ENCODE results near the gene WDR93. TPM values are rescaled to one million over a fixed set of nuclear protein-coding genes. Genes with fewer than 3 reads are reported as not detected.

Gene WDR93
- total RNA-seq, 1 experiment from 2014 or later = not detected

- Histone ChIP-seq H3K9ac (ENCODE audit: low read length) (no peak overlapping the region), H3K36me3 (ENCODE audit: insufficient read depth, low read length) (no peaks in the 10 kb centered on the region), H4K20me1 (ENCODE audit: insufficient read depth, low read depth, low read length) (no peaks in the 10 kb centered on the region), H2AFZ (ENCODE audit: low read length) (no peak overlapping the region), H3K27ac (ENCODE audit: low read length) (no peak overlapping the region), H3K4me3 (ENCODE audit: low read length) (no peak overlapping the region), H3K9me3 (ENCODE audit: low read length) (no peaks in the 10 kb centered on the region), H3K4me2 (ENCODE audit: low read depth, low read length, poor library complexity, severe bottlenecking) (no peak overlapping the region), H3K4me1 (ENCODE audit: low read length) (peaks cover 3% of the 10 kb centered on the region), H3K9me2 (replicated peaks; ENCODE audit: insufficient read depth, low read length) (no peaks in the 10 kb centered on the region), H3K27me3 (ENCODE audit: low read length) (no peaks in the 10 kb centered on the region), H3K79me2 (ENCODE audit: low read length) (no peaks in the 10 kb centered on the region)
- no peak for DNase-seq
Observed at GRCh38 chr15:89743011-89743410, 52.4 kb downstream of the WDR93 start.

DNA sequence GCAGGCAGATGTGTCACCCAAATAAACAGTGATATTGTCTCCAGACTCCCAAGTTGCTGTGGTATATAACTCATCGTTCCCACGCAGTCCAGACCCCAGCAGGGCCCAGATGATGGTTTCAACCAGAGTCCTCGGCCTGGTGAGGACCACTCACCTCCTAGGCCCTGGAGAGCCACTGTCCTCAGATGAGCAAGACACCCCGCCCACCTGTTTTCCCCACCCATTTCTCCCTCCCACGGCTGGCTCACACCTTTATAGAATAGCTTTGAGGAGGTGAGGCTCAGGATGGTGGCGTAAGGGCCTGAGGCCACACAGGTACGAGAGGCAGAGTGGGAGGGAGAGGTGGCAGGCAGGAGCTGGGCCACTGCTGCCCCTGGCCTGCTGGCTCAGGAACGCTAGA, 53.0 kb downstream of the WDR93 start:
- no peak overlapping the region for H3K27ac ChIP-seq (ENCODE audit: low read length)
- no peaks in the 10 kb centered on the region for H3K9me2 ChIP-seq (replicated peaks; ENCODE audit: insufficient read depth, low read length)
- DNase-seq = no peak
- H3K9me3 ChIP-seq (ENCODE audit: low read length) = no peaks in the 10 kb centered on the region
- H3K4me2 ChIP-seq (ENCODE audit: low read depth, low read length, poor library complexity, severe bottlenecking) = no peak overlapping the region
- no peaks in the 10 kb centered on the region for H4K20me1 ChIP-seq (ENCODE audit: insufficient read depth, low read depth, low read length)
- no peak overlapping the region for H3K4me3 ChIP-seq (ENCODE audit: low read length)
- no peak overlapping the region for H2AFZ ChIP-seq (ENCODE audit: low read length)
- H3K4me1 ChIP-seq (ENCODE audit: low read length) = peaks cover 3% of the 10 kb centered on the region
- H3K27me3 ChIP-seq (ENCODE audit: low read length) = no peaks in the 10 kb centered on the region
- H3K36me3 ChIP-seq (ENCODE audit: insufficient read depth, low read length) = no peaks in the 10 kb centered on the region
- no peaks in the 10 kb centered on the region for H3K79me2 ChIP-seq (ENCODE audit: low read length)
- H3K9ac ChIP-seq (ENCODE audit: low read length) = no peak overlapping the region

- Histone ChIP-seq H2AFZ (ENCODE audit: low read length) (no peak overlapping the region), H3K27me3 (ENCODE audit: low read length) (no peaks in the 10 kb centered on the region), H3K9ac (ENCODE audit: low read length) (no peak overlapping the region), H3K4me2 (ENCODE audit: low read depth, low read length, poor library complexity, severe bottlenecking) (no peak overlapping the region), H3K79me2 (ENCODE audit: low read length) (no peaks in the 10 kb centered on the region), H3K4me1 (ENCODE audit: low read length) (peaks cover 5% of the 10 kb centered on the region), H3K36me3 (ENCODE audit: insufficient read depth, low read length) (no peaks in the 10 kb centered on the region), H3K4me3 (ENCODE audit: low read length) (no peak overlapping the region), H3K9me2 (replicated peaks; ENCODE audit: insufficient read depth, low read length) (no peaks in the 10 kb centered on the region), H3K27ac (ENCODE audit: low read length) (no peak overlapping the region), H3K9me3 (ENCODE audit: low read length) (no peaks in the 10 kb centered on the region), H4K20me1 (ENCODE audit: insufficient read depth, low read depth, low read length) (no peaks in the 10 kb centered on the region)
- no peak for DNase-seq
Observed at GRCh38 chr15:89745131-89745530, 54.5 kb downstream of the WDR93 start.

- Histone ChIP-seq H4K20me1 (ENCODE audit: insufficient read depth, low read depth, low read length) (no peaks in the 10 kb centered on the region), H3K36me3 (ENCODE audit: insufficient read depth, low read length) (no peaks in the 10 kb centered on the region), H3K27me3 (ENCODE audit: low read length) (no peaks in the 10 kb centered on the region), H3K4me3 (ENCODE audit: low read length) (no peak overlapping the region), H3K9ac (ENCODE audit: low read length) (no peak overlapping the region), H3K79me2 (ENCODE audit: low read length) (no peaks in the 10 kb centered on the region), H3K4me1 (ENCODE audit: low read length) (peaks cover 10% of the 10 kb centered on the region), H3K9me2 (replicated peaks; ENCODE audit: insufficient read depth, low read length) (no peaks in the 10 kb centered on the region), H3K9me3 (ENCODE audit: low read length) (no peaks in the 10 kb centered on the region), H3K4me2 (ENCODE audit: low read depth, low read length, poor library complexity, severe bottlenecking) (no peak overlapping the region), H3K27ac (ENCODE audit: low read length) (no peak overlapping the region), H2AFZ (ENCODE audit: low read length) (no peak overlapping the region)
- no peak for DNase-seq
Observed at GRCh38 chr15:89745768-89746167, 55.2 kb downstream of the WDR93 start.

DNA sequence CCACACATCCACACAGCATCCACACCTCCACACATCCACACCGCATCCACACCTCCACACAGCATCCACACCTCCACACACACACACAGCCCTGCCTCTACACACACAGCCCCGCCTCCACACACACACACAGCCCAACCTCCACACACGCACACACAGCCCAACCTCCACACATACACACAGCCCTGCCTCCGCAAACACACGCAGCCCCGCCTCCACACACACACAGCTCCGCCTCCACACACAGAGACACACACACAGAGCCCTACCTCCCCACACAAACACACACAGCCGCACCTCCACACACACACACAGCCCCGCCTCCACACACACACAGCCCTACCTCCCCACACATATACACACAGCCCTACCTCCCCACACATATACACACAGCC, 55.8 kb downstream of the WDR93 start:
- Histone ChIP-seq H3K27ac (ENCODE audit: low read length) (no peak overlapping the region), H3K79me2 (ENCODE audit: low read length) (no peaks in the 10 kb centered on the region), H3K9ac (ENCODE audit: low read length) (no peak overlapping the region), H3K9me3 (ENCODE audit: low read length) (no peaks in the 10 kb centered on the region), H3K9me2 (replicated peaks; ENCODE audit: insufficient read depth, low read length) (no peaks in the 10 kb centered on the region), H3K4me3 (ENCODE audit: low read length) (no peak overlapping the region), H3K4me1 (ENCODE audit: low read length) (peaks cover 16% of the 10 kb centered on the region), H3K36me3 (ENCODE audit: insufficient read depth, low read length) (no peaks in the 10 kb centered on the region), H3K27me3 (ENCODE audit: low read length) (no peaks in the 10 kb centered on the region), H2AFZ (ENCODE audit: low read length) (no peak overlapping the region), H3K4me2 (ENCODE audit: low read depth, low read length, poor library complexity, severe bottlenecking) (no peak overlapping the region), H4K20me1 (ENCODE audit: insufficient read depth, low read depth, low read length) (no peaks in the 10 kb centered on the region)
- no peak for DNase-seq

DNA sequence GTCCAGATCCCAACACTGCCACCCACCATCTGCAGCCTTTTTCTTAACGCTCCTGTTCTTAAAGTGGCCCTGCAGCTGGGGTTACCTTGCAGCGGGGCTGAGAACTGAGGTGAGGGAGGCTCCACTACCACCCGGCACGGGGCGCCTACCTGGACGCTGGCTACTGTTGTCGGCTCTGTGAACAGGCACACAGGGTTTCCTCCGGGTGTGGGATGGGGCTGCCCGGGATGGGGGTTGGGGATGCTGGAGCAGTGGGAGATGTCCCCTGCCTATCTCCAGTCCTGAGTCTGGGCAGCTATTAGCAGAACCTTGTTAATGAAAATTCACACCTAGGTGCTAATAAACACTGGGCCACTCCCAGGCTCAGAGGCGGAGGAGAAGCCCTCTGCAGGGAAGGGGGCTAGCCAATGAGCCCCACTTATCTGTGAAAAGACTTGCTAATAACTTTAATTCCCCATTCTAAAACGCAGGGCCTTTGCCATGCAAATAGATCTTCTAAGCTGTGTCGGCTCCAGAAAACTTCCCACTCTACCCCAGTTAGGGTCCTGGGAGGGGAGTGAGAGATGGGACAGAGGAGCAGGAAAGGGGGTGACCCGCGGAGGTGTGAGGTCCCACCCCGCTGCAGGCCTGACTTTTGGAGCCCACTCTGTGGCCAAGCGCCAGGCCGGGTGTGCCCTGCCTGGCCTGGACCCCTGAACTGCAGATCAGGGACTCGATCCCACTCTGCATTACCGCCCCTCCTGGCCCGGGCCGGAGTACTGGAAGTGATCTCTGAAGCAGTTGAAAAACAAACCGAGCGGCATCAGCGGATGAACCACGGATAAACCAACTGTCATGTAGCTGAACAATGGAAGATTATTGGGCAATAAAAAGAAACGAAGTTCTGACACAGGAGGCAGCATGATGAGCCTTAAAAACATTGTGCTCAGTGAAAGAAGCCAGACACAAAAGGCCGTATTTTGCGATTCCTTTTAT, 57.4 kb downstream of the WDR93 start:
- no peak overlapping the region for H3K27ac ChIP-seq (ENCODE audit: low read length)
- H3K4me2 ChIP-seq (ENCODE audit: low read depth, low read length, poor library complexity, severe bottlenecking) = no peak overlapping the region
- no peaks in the 10 kb centered on the region for H3K27me3 ChIP-seq (ENCODE audit: low read length)
- H3K4me3 ChIP-seq (ENCODE audit: low read length) = no peak overlapping the region
- peaks cover 18% of the 10 kb centered on the region for H3K4me1 ChIP-seq (ENCODE audit: low read length)
- no peak for DNase-seq
- H4K20me1 ChIP-seq (ENCODE audit: insufficient read depth, low read depth, low read length) = no peaks in the 10 kb centered on the region
- H3K9me3 ChIP-seq (ENCODE audit: low read length) = no peaks in the 10 kb centered on the region
- H3K9ac ChIP-seq (ENCODE audit: low read length) = no peak overlapping the region
- no peaks in the 10 kb centered on the region for H3K9me2 ChIP-seq (replicated peaks; ENCODE audit: insufficient read depth, low read length)
- H2AFZ ChIP-seq (ENCODE audit: low read length) = no peak overlapping the region
- H3K79me2 ChIP-seq (ENCODE audit: low read length) = no peaks in the 10 kb centered on the region
- no peaks in the 10 kb centered on the region for H3K36me3 ChIP-seq (ENCODE audit: insufficient read depth, low read length)

GRCh38 chr15:89749054-89749453, 58.4 kb downstream of the WDR93 start:
- Histone ChIP-seq H3K27me3 (ENCODE audit: low read length) (no peaks in the 10 kb centered on the region), H3K4me1 (ENCODE audit: low read length) (peaks cover 18% of the 10 kb centered on the region), H3K9me2 (replicated peaks; ENCODE audit: insufficient read depth, low read length) (no peaks in the 10 kb centered on the region), H3K36me3 (ENCODE audit: insufficient read depth, low read length) (no peaks in the 10 kb centered on the region), H3K4me3 (ENCODE audit: low read length) (no peak overlapping the region), H3K79me2 (ENCODE audit: low read length) (no peaks in the 10 kb centered on the region), H3K27ac (ENCODE audit: low read length) (no peak overlapping the region), H3K9me3 (ENCODE audit: low read length) (no peaks in the 10 kb centered on the region), H4K20me1 (ENCODE audit: insufficient read depth, low read depth, low read length) (no peaks in the 10 kb centered on the region), H2AFZ (ENCODE audit: low read length) (no peak overlapping the region), H3K9ac (ENCODE audit: low read length) (no peak overlapping the region), H3K4me2 (ENCODE audit: low read depth, low read length, poor library complexity, severe bottlenecking) (no peak overlapping the region)
- no peak for DNase-seq

GRCh38 chr15:89749526-89749925, 58.9 kb downstream of the WDR93 start:
- Histone ChIP-seq H3K27me3 (ENCODE audit: low read length) (no peaks in the 10 kb centered on the region), H3K36me3 (ENCODE audit: insufficient read depth, low read length) (no peaks in the 10 kb centered on the region), H3K9me3 (ENCODE audit: low read length) (no peaks in the 10 kb centered on the region), H4K20me1 (ENCODE audit: insufficient read depth, low read depth, low read length) (no peaks in the 10 kb centered on the region), H3K9me2 (replicated peaks; ENCODE audit: insufficient read depth, low read length) (no peaks in the 10 kb centered on the region), H2AFZ (ENCODE audit: low read length) (no peak overlapping the region), H3K9ac (ENCODE audit: low read length) (no peak overlapping the region), H3K4me1 (ENCODE audit: low read length) (peaks cover 18% of the 10 kb centered on the region), H3K4me2 (ENCODE audit: low read depth, low read length, poor library complexity, severe bottlenecking) (no peak overlapping the region), H3K79me2 (ENCODE audit: low read length) (no peaks in the 10 kb centered on the region), H3K4me3 (ENCODE audit: low read length) (no peak overlapping the region), H3K27ac (ENCODE audit: low read length) (no peak overlapping the region)
- DNase-seq = no peak

Data from Karpas-422 (cell line).